Activated naive CD4-positive, alpha-beta T cell treated with anti-CD3 and anti-CD28 coated beads, Interleukin-2, amount 50 U/mL, for 24 hours (primary cell): ENCODE measurements around the gene TMEM250.
"Not testable (repeated sequence)": the region's sequence is repeated elsewhere in the genome, so short reads cannot be mapped to it uniquely, and the experiment has no call there.

Experiments
- H3K27ac Mint-ChIP-seq: one replicate; pipeline ENCODE4 v1.8.0; 2021; ENCODE audit warnings: mild to moderate bottlenecking, mixed read lengths
- H3K27me3 Mint-ChIP-seq: one replicate; pipeline ENCODE4 v1.8.0; 2021; ENCODE audit warnings: mixed read lengths
- H3K36me3 Mint-ChIP-seq: one replicate; pipeline ENCODE4 v1.8.0; 2021; ENCODE audit warnings: mixed read lengths
- H3K4me1 Mint-ChIP-seq: one replicate; pipeline ENCODE4 v1.8.0; 2021; ENCODE audit warnings: mixed read lengths
- H3K4me3 Mint-ChIP-seq: one replicate; pipeline ENCODE4 v1.8.0; 2021; ENCODE audit warnings: mild to moderate bottlenecking, mixed read lengths
- H3K9me3 Mint-ChIP-seq: one replicate; pipeline ENCODE4 v1.8.0; 2021; ENCODE audit warnings: mixed read lengths

Gene TMEM250

DNA sequence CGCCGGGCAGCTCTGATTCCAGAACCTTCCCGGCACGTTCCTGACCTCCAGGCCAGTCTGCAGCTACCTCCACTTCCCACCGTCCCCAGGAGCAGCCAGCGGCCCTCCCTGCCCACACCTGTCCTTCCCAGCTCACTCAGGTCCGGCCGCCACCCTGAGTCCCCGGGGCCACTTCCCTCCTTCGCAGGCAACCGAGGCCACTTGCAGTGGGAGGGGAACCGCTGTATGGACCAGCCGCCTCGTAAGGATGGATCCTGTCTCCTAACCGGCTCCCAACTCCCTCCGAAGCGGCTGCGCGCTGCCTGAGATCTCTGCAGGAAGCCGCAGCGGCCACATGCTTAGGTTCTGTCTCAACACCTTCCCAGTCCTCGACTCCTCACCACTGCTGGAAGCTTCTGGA, 7.5 kb downstream of the TMEM250 start:
- H3K4me3 Mint-ChIP-seq, result peak overlapping the region; percentile 30
- peak overlapping the region; percentile 51 for H3K27ac Mint-ChIP-seq

DNA sequence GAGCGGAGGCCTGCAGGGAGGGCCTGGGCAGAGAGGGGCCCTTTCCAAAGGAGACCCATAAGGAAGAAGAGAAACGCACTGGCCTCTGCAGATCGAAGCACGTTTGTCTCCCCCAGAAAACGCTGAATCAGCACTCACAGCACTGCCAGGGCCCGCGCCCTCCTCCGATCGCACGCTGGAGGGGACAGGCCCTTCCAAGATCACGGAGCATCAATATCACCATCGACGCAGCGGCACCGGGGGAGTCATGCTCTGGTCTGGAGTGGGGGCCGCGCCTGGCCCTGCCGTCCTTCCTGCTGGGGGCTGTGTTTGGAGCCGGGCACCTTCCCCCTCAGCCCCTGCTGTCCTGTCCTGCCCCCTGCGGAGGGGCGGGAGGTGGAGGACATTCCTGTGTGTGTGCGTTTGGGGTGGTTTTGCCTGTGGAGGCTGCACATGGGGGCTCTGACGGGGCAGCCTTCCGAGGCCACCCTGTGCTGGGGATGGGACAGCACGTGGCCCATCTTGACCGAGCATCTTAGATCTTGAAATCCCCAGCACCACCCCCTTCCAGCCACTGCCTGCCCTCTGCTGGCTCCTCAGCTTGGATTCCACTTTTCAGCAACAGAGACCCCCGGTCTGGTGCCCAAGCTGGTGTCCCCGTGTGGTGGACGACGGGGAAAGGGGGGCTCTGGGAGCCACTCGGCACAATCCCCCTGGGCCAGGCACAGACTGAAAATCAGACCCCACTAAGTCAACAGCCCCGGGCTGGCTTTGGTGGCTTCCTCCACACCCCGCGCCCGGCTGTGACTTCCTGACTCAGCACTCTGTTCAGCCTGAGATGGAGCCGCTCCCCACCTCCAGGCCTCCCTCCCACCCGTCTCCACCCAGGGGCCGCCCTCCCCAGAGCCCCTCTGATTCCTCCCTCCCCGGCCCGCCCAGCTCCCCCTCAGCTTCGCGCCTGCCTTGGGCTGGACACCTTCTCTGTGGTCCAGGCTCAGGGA, 8.3 kb downstream of the TMEM250 start:
- Mint-ChIP-seq H3K27ac (peak overlapping the region; percentile 92), H3K9me3 (no peaks in the 10 kb centered on the region), H3K4me3 (peak overlapping the region; percentile 78), H3K4me1 (peaks cover 70% of the 10 kb centered on the region), H3K27me3 (no peaks in the 10 kb centered on the region), H3K36me3 (no peaks in the 10 kb centered on the region)

More for the DNA sequence above, 7.5 kb downstream of the TMEM250 start:
- Mint-ChIP-seq H3K36me3 (no peaks in the 10 kb centered on the region), H3K9me3 (no peaks in the 10 kb centered on the region), H3K27me3 (no peaks in the 10 kb centered on the region), H3K4me1 (peaks cover 66% of the 10 kb centered on the region)

DNA sequence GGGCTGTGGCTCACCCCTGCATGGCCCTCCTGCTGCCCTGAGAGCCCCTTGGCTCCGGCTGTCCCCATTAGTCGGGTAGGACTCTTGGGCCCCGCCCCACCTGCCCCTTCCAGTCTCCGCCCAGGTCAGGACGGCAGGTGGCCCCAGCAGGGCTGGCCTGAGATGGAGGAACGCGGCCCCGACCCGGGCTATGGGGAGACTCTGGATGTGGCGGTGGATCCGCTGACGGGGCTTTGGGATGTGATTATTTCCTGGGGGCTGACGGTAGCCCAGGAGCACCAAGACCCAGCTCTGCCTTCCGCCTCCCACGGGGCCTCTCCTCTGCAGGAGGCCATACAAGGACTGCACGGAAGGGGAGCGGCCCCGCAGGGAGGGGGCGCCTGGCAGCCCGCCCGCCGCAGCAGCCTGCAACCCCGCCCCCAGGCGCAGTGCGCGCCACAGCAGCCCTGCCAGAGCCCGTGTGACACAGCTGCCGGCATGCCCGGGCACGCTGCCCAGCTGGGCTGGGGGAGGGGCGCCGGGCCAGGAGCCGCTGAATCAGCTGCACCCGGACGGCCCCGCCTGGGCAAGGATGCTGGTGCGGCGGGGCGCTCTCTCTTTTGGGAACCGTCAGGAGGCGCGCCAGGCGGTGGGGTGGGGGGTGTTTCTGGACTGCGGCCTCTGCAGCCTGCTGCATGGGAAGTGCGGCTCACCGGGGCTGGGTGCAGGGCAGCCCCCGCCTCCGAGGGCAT, 9.2 kb downstream of the TMEM250 start:
- Mint-ChIP-seq H3K27me3 (no peaks in the 10 kb centered on the region), H3K9me3 (no peaks in the 10 kb centered on the region), H3K4me1 (peaks cover 64% of the 10 kb centered on the region), H3K36me3 (no peaks in the 10 kb centered on the region), H3K4me3 (peak overlapping the region; percentile 82), H3K27ac (peak overlapping the region; percentile 84)

- Mint-ChIP-seq H3K9me3 (no peaks in the 10 kb centered on the region), H3K4me1 (peaks cover 58% of the 10 kb centered on the region), H3K4me3 (peak overlapping the region; percentile 23), H3K36me3 (no peaks in the 10 kb centered on the region), H3K27me3 (no peaks in the 10 kb centered on the region), H3K27ac (peak overlapping the region; percentile 59)
These were observed 9.9 kb downstream of the TMEM250 start for GRCh38 chr9:136108648-136109266.

DNA sequence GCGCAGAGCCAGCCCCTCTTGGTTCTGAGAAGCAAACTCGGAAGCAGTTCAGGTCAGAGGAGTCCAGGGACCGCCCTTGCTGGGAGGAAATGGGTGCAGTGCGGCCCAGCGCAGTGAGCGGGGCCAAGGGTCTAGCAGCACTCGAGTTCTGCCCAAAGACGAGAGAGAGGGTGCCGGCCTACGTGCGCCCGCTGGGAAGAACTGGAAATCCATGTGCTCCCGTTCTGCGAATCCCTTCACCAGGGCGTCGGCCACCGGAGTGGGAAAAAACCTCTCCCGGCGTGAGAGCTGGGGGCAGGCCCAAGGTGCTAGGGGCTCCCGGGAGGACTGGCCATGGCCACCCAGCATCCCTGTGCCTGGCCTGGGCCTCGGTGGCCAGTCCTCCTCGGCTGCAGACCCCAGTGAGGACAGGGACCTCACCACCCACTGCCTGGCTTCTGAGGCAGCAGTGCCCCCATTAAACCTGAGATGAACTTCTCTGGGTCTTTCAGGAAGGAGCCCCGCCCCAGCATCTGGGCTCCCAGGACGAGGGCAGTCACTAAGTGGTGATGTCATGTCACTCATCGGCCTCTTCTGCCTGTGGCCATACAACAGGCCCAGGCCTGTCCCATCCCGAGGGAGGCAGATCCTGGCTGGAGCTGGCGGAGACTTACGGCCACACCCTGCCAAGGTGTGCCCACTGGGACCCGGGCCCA, 10.6 kb downstream of the TMEM250 start:
- Mint-ChIP-seq H3K27me3 (no peaks in the 10 kb centered on the region), H3K4me1 (peaks cover 52% of the 10 kb centered on the region), H3K27ac (peak overlapping the region; percentile 74), H3K9me3 (no peaks in the 10 kb centered on the region), H3K36me3 (no peaks in the 10 kb centered on the region), H3K4me3 (peak overlapping the region; percentile 67)

GRCh38 chr9:136107155-136107952, 11.3 kb downstream of the TMEM250 start:
- Mint-ChIP-seq H3K9me3 (no peaks in the 10 kb centered on the region), H3K4me1 (peaks cover 46% of the 10 kb centered on the region), H3K27ac (peak overlapping the region; percentile 74), H3K4me3 (peak overlapping the region; percentile 67), H3K27me3 (no peaks in the 10 kb centered on the region), H3K36me3 (no peaks in the 10 kb centered on the region)

GRCh38 chr9:136105398-136106135, 13.1 kb downstream of the TMEM250 start:
- H3K27ac Mint-ChIP-seq, result no peak overlapping the region
- H3K4me3 Mint-ChIP-seq, result no peak overlapping the region

DNA sequence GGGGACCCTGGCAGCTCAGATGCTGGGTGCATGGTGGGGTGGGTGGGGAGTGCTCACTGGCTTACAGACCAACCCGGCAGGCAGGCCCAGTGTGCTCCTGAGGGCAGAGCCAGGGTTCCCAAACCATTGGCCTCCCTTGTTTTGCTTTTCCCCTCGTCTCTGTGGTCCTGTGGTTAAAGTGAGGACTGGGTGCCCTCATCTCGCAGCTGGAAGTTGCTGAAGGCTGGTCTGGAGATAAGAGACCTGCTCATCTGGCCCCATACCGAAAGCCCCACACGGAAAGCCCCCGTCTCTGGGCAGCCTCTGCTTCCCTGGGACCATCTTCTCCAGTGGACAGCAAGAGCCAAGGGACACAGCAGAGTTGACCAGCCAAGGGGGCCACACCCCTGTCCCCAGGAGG, 13.8 kb downstream of the TMEM250 start:
- no peaks in the 10 kb centered on the region for H3K36me3 Mint-ChIP-seq
- no peak overlapping the region for H3K27ac Mint-ChIP-seq
- no peak overlapping the region for H3K4me3 Mint-ChIP-seq
- peaks cover 25% of the 10 kb centered on the region for H3K4me1 Mint-ChIP-seq
- H3K27me3 Mint-ChIP-seq, result no peaks in the 10 kb centered on the region
- H3K9me3 Mint-ChIP-seq, result no peaks in the 10 kb centered on the region

More at GRCh38 chr9:136105398-136106135, 13.1 kb downstream of the TMEM250 start:
- Mint-ChIP-seq H3K4me1 (peaks cover 32% of the 10 kb centered on the region), H3K27me3 (no peaks in the 10 kb centered on the region), H3K9me3 (no peaks in the 10 kb centered on the region), H3K36me3 (no peaks in the 10 kb centered on the region)

- no peak overlapping the region for H3K27ac Mint-ChIP-seq
- H3K27me3 Mint-ChIP-seq, result no peaks in the 10 kb centered on the region
These were observed 14.2 kb downstream of the TMEM250 start for GRCh38 chr9:136104488-136104800.

DNA sequence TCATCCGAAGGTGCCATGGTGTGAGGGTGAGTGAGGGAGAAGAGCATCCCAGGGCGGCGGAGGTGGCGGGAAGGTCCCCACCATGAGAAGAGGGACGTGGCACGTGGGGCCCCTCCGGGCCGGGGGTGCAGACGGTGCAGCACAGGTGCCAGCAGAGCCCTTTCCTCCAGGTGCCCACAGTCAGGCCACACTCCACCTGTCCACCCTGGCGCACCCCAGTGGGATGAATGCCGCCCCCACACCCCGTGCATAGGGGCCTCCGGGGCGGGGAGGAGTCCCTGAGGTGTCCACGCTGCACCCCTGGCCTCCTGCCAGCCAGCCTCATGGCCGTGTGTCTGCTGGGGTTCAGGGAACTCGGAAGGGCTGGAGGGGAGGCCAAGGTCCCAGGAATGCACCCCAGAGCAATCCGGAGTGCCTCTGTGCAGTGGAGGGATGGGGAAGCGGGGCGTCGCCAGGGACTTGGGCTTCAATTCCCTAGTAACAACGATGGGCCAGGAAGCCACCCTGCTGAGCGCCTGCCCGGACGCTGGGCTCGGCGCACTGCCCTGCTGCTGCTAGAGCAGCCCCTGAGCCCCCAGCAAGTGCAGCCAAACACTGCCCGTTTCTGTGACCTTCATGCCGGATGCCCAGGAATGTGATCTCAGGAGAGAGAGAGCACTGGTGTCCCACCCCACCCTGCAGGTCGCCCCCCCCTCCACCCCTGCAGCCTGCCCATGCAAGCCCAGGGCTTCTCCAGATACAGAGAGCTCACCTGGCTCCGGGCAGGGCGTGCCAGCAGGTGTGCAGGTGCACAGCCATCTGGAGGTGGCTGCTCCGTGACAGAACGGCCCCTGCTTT, 14.8 kb downstream of the TMEM250 start:
- H3K4me3 Mint-ChIP-seq, result no peak overlapping the region
- no peaks in the 10 kb centered on the region for H3K9me3 Mint-ChIP-seq
- H3K27ac Mint-ChIP-seq, result no peak overlapping the region
- peaks cover 29% of the 10 kb centered on the region for H3K4me1 Mint-ChIP-seq
- no peaks in the 10 kb centered on the region for H3K27me3 Mint-ChIP-seq
- no peaks in the 10 kb centered on the region for H3K36me3 Mint-ChIP-seq

More at GRCh38 chr9:136104488-136104800, 14.2 kb downstream of the TMEM250 start:
- H3K4me3 Mint-ChIP-seq, result no peak overlapping the region
- H3K36me3 Mint-ChIP-seq, result no peaks in the 10 kb centered on the region
- no peaks in the 10 kb centered on the region for H3K9me3 Mint-ChIP-seq
- H3K4me1 Mint-ChIP-seq, result peaks cover 24% of the 10 kb centered on the region

GRCh38 chr9:136101615-136102074, 17.0 kb downstream of the TMEM250 start:
- H3K4me1 Mint-ChIP-seq, result peaks cover 14% of the 10 kb centered on the region
- H3K36me3 Mint-ChIP-seq, H3K4me3 Mint-ChIP-seq, H3K9me3 Mint-ChIP-seq, H3K27ac Mint-ChIP-seq, H3K27me3 Mint-ChIP-seq: not testable (repeated sequence)

DNA sequence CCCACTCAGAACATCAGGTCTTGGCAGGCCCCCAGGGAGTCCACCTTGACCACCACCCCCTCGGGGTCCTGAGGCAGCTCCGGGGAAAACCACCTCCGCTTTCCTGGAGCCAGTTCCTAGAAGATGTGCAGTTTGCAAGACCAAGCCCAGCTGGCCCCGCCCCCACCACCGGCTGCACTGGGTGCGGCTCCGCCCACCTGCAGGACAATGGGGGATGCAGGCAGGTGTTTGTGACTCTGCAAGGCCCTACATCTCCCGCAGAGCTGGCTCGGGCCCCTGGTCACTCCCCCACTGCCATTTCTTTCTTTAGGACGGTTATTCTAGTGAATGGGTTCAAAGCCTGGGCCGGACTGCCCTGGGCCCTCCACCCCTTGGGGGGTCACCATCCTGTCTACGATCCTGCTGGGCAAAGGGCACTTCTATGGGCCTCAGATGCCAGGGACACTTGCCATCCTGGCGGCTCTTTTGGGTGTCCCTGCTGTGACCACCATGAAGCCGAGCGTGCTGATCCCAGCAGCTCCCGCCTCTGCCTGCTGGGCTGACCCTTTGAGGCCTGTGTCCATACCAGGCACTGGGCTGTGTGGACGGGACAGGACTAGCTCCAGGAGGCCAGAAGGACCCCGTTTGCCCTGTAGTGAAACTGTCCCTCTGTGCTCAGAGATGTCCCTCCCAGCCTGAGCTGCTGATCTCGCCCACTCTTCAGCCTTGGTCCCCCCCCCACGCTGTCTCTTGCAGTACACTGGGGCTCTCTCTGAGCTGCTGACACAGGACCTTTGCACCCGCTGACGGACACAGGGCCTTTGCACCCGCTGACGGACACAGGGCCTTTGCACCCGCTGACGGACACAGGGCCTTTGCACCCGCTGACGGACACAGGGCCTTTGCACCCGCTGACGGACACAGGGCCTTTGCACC, 17.7 kb downstream of the TMEM250 start:
- Mint-ChIP-seq H3K4me3 (no peak overlapping the region), H3K36me3 (no peaks in the 10 kb centered on the region), H3K27ac (no peak overlapping the region), H3K4me1 (peaks cover 9% of the 10 kb centered on the region), H3K9me3 (no peaks in the 10 kb centered on the region), H3K27me3 (no peaks in the 10 kb centered on the region)
